RWPE2 (cell line): ENCODE measurements around the gene F8.

Experiments
- ATAC-seq: fragments of 200-7000 bp; cut with Tn5 transposase; 3 replicates; pipeline ENCODE4 v1.9.1; 2021; ENCODE audit warnings: low read depth
- DNase-seq: peaks from one replicate; pipeline ENCODE4 v3.0.0-alpha.2; 2020; ENCODE audit warnings: low spot score
- H3K27ac ChIP-seq: fragments of 450-650 bp; 2 replicates; pipeline ENCODE4 v1.5.1; 2017; ENCODE audit warnings: mild to moderate bottlenecking; ENCODE audit not compliant: poor library complexity, severe bottlenecking
- H3K27me3 ChIP-seq: fragments of 250-450 bp; sonication (Bioruptor Pico); 2 replicates; pipeline ENCODE4 v1.5.1; 2021; ENCODE audit warnings: mild to moderate bottlenecking, moderate library complexity; ENCODE audit not compliant: insufficient read depth, poor library complexity, severe bottlenecking
- H3K36me3 ChIP-seq: fragments of 250-450 bp; sonication (Bioruptor Pico); 2 replicates; pipeline ENCODE4 v1.5.1; 2020; ENCODE audit warnings: low read depth, mild to moderate bottlenecking, moderate library complexity
- H3K4me1 ChIP-seq: fragments of 250-450 bp; sonication (Bioruptor Pico); 2 replicates; pipeline ENCODE4 v1.5.1; 2021; ENCODE audit warnings: mild to moderate bottlenecking, moderate library complexity; ENCODE audit not compliant: insufficient read depth, poor library complexity, severe bottlenecking
- H3K4me3 ChIP-seq: fragments of 250-450 bp; sonication (Bioruptor Pico); 2 replicates; pipeline ENCODE4 v1.5.1; 2021; ENCODE audit warnings: mild to moderate bottlenecking, moderate library complexity; ENCODE audit not compliant: severe bottlenecking
- H3K9me3 ChIP-seq: fragments of 250-450 bp; sonication (Bioruptor Pico); 2 replicates; pipeline ENCODE4 v1.5.1; 2021; ENCODE audit warnings: mild to moderate bottlenecking, moderate library complexity; ENCODE audit not compliant: severe bottlenecking
- TF ChIP-seq, protein P1 (sequence below): fragments of 450-650 bp; IDR thresholded peaks from one replicate; pipeline ENCODE4 v1.5.1; 2017; ENCODE audit warnings: mild to moderate bottlenecking, moderate library complexity; ENCODE audit not compliant: poor library complexity, severe bottlenecking

Gene F8

DNA sequence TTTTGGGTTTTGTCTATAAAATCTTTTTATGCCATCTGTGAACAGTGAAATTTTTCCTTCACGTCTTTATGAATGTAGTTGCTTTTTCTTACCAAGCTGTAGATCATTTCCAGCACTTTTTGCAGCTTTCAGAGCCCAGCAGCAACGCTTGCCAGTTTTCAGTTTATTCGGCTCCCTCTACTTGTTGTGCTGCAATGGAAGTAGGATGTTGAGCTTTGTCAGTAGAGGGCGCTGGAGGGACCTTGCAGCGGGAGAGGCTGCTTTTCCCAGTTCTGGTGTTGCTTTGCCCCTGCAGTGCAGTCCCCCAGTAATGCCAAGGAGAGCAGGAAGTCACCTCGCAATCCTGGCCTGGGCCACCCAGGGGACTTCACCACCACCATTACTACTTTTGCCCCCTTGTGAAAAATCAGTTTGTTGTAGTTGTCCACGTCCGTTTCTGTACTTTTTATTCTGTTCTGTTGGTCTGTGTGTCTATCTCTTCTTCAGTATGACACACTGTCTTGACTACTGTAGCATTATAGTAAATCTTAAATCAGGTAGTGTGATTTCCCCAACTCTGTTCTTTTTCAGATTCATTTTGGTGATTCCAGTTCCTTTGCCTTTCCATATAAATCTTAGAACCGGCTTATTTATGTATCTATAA is 26.6 kb upstream of the F8 start:
- H3K4me3 ChIP-seq, result no peak overlapping the region
- no peaks in the 10 kb centered on the region for H3K36me3 ChIP-seq
- ATAC-seq (no peak), DNase-seq (no peak)
- no peak overlapping the region for H3K27ac ChIP-seq
- no peaks in the 10 kb centered on the region for H3K4me1 ChIP-seq
- no peaks in the 10 kb centered on the region for H3K27me3 ChIP-seq
- H3K9me3 ChIP-seq, result no peaks in the 10 kb centered on the region
- TF ChIP-seq, protein P1, sequence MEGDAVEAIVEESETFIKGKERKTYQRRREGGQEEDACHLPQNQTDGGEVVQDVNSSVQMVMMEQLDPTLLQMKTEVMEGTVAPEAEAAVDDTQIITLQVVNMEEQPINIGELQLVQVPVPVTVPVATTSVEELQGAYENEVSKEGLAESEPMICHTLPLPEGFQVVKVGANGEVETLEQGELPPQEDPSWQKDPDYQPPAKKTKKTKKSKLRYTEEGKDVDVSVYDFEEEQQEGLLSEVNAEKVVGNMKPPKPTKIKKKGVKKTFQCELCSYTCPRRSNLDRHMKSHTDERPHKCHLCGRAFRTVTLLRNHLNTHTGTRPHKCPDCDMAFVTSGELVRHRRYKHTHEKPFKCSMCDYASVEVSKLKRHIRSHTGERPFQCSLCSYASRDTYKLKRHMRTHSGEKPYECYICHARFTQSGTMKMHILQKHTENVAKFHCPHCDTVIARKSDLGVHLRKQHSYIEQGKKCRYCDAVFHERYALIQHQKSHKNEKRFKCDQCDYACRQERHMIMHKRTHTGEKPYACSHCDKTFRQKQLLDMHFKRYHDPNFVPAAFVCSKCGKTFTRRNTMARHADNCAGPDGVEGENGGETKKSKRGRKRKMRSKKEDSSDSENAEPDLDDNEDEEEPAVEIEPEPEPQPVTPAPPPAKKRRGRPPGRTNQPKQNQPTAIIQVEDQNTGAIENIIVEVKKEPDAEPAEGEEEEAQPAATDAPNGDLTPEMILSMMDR, result peak; percentile 35

GRCh38 chrX:155046811-155047528 is 24.4 kb upstream of the F8 start:
- DNase-seq, result no peak
- Histone ChIP-seq H3K4me1 (no peaks in the 10 kb centered on the region), H3K9me3 (no peaks in the 10 kb centered on the region), H3K27me3 (no peaks in the 10 kb centered on the region), H3K4me3 (no peak overlapping the region), H3K27ac (no peak overlapping the region), H3K36me3 (no peaks in the 10 kb centered on the region)
- no peak for ATAC-seq
- TF ChIP-seq, protein P1, result no peak

- no peak overlapping the region for H3K4me3 ChIP-seq
- no peaks in the 10 kb centered on the region for H3K36me3 ChIP-seq
- no peak for DNase-seq
- no peak overlapping the region for H3K27ac ChIP-seq
- ATAC-seq, result no peak
- no peaks in the 10 kb centered on the region for H3K9me3 ChIP-seq
- H3K4me1 ChIP-seq, result no peaks in the 10 kb centered on the region
- H3K27me3 ChIP-seq, result no peaks in the 10 kb centered on the region
- TF ChIP-seq, protein P1, result no peak
Measured at GRCh38 chrX:155046129-155046810, 23.7 kb upstream of the F8 start.

GRCh38 chrX:155035688-155036087 is 13.2 kb upstream of the F8 start:
- H3K4me3 ChIP-seq, result no peak overlapping the region
- TF ChIP-seq, protein P1, result no peak
- ATAC-seq, result no peak
- H3K36me3 ChIP-seq, result 0 out of 2 replicates have a peak, but pooled peaks cover 12% of the 10 kb centered on the region
- DNase-seq, result no peak
- no peaks in the 10 kb centered on the region for H3K4me1 ChIP-seq
- H3K27ac ChIP-seq, result no peak overlapping the region
- no peaks in the 10 kb centered on the region for H3K9me3 ChIP-seq
- H3K27me3 ChIP-seq, result no peaks in the 10 kb centered on the region
